ENCODE data around the gene PEX12.
"Not testable (repeated sequence)": the region's sequence is repeated elsewhere in the genome, so short reads cannot be mapped to it uniquely, and the experiment has no call there.

PEX12 gene

GRCh38 chr17:35535406-35535805 is 43.0 kb downstream of the PEX12 start:
- not testable (repeated sequence) for DNase-seq (ENCODE audit: low read depth)

GRCh38 chr17:35534576-35535093 is 43.7 kb downstream of the PEX12 start:
- no peak for DNase-seq (ENCODE audit: low read depth)

- no peak for DNase-seq (ENCODE audit: low read depth)
These were observed 47.2 kb downstream of the PEX12 start for GRCh38 chr17:35531160-35531559.

- DNase-seq (ENCODE audit: low read depth) = no peak
These were observed 48.5 kb downstream of the PEX12 start for GRCh38 chr17:35529866-35530265.

GRCh38 chr17:35529326-35529725 is 49.0 kb downstream of the PEX12 start:
- not testable (repeated sequence) for DNase-seq (ENCODE audit: low read depth)

Data from T-helper 22 cell (primary cell).